GM23248 (cell line): ENCODE data around the gene BAIAP2.

Experiments used
- EZH2 ChIP-seq: fragments of 200-600 bp; sonication (generic); IDR thresholded peaks from 2 replicates; pipeline ENCODE4 v1.6.1; 2018; ENCODE audit warnings: antibody characterized with exemption, mild to moderate bottlenecking; ENCODE audit not compliant: insufficient read depth, poor library complexity, severe bottlenecking
- EZH2phosphoT487 ChIP-seq: fragments of 200-600 bp; sonication (generic); IDR thresholded peaks from 2 replicates; pipeline ENCODE4 v1.6.1; 2018; ENCODE audit warnings: antibody characterized with exemption, moderate library complexity, mild to moderate bottlenecking, low read depth; ENCODE audit not compliant: insufficient read depth

DNA sequence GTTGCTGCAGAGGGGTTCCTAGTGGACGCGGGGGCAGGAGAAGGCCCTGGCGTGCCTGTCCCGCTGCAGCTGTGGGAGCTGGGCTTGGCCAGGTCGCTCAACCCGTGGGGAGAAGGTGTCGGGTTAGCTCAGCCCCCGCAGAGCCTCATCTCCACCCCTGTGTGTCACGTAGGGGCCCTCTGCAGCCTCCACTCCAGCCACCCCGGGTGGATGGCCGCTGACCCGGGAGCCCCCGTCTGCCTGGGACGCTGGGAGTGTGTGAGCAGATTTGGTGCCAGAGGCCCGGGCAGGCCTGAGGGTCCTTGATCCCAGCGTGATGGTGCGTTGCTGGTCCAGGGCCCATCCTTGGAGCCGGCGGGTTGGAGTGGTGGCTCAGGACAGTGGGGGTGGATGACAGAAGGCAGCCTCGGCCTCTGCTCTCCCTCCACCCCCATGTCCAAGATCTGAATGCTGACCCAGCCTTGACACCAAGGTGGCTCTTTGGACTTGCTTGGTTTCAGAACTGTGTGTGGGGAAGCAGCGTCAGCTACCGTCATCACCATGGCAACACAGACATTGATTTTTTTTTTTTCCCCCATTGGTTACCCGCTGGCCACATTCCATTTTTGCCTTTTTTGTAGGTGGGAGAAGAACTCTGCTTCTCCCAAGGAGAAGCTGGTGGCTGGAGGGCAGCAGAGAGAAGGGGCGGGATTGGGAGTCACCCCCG, 35.7 kb downstream of the BAIAP2 start:
- no peak for TF ChIP-seq EZH2phosphoT487
- TF ChIP-seq EZH2: no peak
